Muscle of back (tissue), 13 donors: Measurements from ENCODE around the gene HARBI1. TPM values are rescaled to one million over a fixed set of nuclear protein-coding genes. Genes with fewer than 3 reads are reported as not detected.

Source experiments
- DNase-seq, 3 donors: peaks; one replicate each; pipeline versions ENCODE4 v3.0.0 to v3.0.0-alpha.2; 2013
- long read RNA-seq, 9 donors: transcript quantifications; one replicate each; lab custom pipeline, GENCODE V29; 2026
- polyA plus RNA-seq, 10 donors: library from polyadenylated mRNA; unstranded; fragments of 120-200 nt; gene quantifications; one replicate each; pipeline ENCODE4 v1.2.1, GENCODE V29; 2013; ENCODE audit not compliant: insufficient read length in 10 of 10

HARBI1 gene
- 1 to 10 TPM; 2.4 to 3.5 (median 3.0) TPM for polyA plus RNA-seq
- long read RNA-seq, donor 1: 0 reads
- long read RNA-seq, donor 2: 0 reads
- long read RNA-seq, donor 3: 0 reads
- long read RNA-seq, donor 4: 0 reads
- long read RNA-seq, donor 5, partial matches to known transcripts: 0 of 1 reads
- long read RNA-seq, donor 5, other reads (novel, unspliced or antisense): 0 of 1 reads
- long read RNA-seq, donor 6: 0 reads
- long read RNA-seq, donor 7: 0 reads
- long read RNA-seq, donor 8: 0 reads
- long read RNA-seq, donor 9: 0 reads

GRCh38 chr11:46617134-46617971 is at the start of gene HARBI1, which contains the start of gene ATG13:
TSS of gene HARBI1 (minus strand) at chr11:46617227. CDS start at chr11:46616237, 990 bp downstream.
TSS of gene ATG13 (plus strand) at chr11:46617553. CDS start at chr11:46644292, 26,739 bp downstream.
- peak; percentile 89 to 97 (median 93) for DNase-seq

DNA sequence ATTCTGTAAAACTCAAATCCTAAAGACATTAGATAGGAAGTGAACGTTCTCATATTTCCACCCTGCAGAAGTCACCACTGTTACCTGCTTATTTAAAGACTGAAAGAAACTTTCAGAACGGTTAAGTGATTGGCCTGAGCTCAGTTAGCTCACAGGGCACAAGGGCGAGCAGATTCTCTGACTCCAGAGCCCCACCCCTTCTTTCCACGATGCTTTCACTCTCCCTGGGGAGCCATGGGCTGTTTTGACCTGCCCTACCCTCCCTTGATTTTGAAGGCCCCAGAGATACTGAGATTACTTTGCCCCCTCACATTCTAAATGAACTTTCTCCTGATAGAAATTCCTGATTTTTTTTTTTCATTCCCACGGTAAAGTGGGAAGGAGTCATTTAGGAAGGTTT is 49.5 kb upstream of the HARBI1 start:
- DNase-seq: peak in 1 of 3 donors; percentile 44

DNA sequence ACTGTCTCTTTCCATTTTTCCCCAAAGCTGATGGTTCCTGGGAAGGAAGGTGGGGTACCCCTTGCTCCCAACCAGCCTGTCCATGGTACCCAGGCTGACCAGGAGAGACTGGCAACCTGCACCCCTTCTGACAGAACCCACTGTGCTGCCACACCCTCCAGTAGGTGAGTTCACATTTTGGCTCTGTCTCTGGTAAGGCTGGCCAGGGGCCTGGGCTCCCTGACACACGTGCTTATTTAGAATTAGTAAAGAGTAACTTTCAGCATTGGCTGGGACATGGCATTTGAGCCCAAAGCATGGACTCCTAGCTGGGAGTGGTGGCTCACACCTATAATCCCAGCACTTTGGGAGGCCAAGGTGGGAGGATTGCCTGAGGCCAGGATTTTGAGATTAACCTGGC is 48.3 kb upstream of the HARBI1 start:
- no peak for DNase-seq

- no peak for DNase-seq
Observed at GRCh38 chr11:46664612-46665011, 47.6 kb upstream of the HARBI1 start.

GRCh38 chr11:46663277-46663940 is 46.4 kb upstream of the HARBI1 start:
- DNase-seq: no peak

- no peak for DNase-seq
Observed at GRCh38 chr11:46662366-46662765, 45.3 kb upstream of the HARBI1 start.

DNA sequence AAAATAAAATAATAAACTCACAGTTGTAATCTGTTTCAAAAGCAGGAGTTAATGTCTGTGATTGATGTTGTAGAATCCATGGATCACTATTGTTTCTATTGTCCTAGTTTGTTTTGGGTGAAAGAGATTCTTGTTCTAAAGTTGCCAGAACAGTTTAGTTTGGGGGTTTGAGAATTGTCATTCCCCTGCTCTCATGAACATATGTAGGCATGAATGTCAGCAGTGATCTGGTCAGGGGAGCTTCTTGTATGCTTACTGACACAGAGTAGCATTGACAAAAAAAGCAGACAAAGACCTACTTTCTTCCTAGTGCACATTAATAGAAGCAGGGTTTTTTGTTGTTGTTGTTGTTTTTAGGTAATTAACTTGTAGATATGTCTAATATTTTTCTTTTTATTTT is 44.8 kb upstream of the HARBI1 start:
- no peak for DNase-seq

DNA sequence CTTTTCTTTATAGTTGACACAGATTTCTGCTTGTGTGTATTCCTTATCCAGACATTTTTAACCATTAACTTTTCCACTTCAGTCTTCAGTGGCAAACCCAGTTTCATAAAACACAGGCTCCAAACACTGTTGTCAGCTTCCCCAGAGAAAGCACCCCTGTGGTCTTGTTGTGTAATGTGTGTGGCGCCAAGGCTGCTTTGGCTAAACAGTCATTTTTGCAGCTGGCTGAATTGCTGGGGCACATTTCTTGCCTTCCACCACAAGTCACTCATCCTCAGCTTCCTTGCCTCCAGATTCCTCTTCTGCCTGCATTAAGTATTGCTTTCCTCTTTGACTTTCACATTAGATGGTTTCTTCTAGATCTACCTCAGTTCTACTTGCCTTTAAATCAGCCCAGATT is 42.9 kb upstream of the HARBI1 start:
- no peak for DNase-seq

DNA sequence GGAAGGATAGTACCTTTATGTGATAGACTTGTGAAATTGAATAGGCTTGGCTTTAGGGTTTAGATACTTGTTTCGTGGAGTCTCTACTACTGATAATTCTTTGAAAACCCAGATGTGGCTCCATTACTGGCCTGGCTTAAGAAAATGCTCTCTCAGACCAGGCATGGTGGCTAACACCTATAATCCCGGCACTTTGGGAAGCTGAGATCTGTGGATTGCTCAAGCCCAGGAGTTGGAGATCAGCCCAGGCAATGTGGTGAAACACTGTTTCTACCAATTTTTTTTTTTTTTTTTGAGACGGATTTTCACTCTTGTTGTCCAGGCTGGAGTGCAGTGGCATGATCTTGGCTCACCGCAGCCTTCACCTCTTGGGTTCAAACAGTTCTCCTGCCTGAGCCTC is 41.2 kb upstream of the HARBI1 start:
- no peak for DNase-seq

DNA sequence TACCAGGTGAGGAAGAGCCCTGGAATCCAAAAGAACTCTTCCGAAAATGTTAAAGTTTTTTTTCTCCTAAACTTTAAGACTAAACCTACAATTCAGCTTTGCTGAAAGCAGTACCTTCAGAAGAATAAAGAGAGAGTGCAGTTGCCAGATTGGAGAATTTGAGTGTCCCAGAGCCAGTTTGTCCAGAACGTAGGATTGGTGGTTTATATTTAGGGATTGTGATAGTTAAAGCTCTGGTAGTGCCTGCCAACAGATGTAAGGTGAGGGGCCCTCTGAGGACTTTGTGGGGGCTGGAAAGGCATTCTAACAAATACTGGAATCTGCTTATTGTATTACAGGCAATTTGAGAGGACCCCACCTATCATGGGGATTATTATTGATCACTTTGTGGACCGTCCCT is 40.2 kb upstream of the HARBI1 start:
- no peak for DNase-seq

- DNase-seq: no peak
Observed at GRCh38 chr11:46655631-46656030, 38.6 kb upstream of the HARBI1 start.

DNA sequence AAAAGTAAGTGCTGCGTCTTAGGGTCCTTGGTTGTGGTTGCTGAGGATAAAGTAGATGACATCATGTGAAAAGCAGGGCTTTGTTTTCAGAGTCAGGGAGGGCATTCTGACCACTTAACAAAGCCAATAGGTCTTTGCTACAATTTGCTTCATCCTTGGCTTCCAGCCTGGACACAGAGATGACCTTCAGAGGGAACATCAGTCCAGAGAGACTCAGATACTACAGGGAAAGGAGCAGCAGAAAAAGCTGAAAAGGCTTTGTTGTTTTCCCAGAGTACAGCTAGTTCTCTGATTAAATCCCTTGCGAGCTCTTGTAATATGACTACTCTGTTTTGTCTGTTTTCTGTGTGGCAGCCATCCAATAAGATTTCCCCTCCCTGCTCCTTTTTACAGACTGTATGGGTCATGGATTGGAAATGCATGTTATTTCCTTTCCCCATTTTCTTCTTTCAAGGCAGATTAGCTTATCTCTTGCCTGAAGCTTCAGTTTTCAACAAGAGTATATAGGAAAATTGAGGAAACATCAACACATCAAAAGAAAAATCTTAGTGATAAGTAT is 32.2 kb upstream of the HARBI1 start:
- peak; percentile 63 to 92 (median 84) for DNase-seq

- no peak for DNase-seq
Observed at GRCh38 chr11:46643986-46644385, 27.0 kb upstream of the HARBI1 start.

DNA sequence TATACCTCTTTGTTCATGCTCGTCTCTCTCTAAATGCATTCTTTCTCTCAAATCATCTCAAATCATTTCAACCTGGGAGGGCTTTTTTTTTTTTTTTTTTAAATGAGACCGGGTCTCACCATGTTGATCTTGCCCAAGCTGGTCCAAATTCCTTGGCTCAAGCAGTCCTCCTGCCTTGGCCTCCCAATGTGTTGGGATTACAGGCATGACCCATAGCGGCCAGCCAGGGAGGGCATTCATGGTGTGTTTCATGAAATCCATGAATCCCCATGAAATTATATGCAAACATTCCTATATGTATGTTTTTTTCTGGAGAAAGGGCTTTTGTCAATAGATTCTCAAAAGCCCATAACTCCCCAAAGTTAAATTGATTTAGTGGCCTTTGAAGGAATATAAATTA is 26.5 kb upstream of the HARBI1 start:
- DNase-seq: no peak

DNA sequence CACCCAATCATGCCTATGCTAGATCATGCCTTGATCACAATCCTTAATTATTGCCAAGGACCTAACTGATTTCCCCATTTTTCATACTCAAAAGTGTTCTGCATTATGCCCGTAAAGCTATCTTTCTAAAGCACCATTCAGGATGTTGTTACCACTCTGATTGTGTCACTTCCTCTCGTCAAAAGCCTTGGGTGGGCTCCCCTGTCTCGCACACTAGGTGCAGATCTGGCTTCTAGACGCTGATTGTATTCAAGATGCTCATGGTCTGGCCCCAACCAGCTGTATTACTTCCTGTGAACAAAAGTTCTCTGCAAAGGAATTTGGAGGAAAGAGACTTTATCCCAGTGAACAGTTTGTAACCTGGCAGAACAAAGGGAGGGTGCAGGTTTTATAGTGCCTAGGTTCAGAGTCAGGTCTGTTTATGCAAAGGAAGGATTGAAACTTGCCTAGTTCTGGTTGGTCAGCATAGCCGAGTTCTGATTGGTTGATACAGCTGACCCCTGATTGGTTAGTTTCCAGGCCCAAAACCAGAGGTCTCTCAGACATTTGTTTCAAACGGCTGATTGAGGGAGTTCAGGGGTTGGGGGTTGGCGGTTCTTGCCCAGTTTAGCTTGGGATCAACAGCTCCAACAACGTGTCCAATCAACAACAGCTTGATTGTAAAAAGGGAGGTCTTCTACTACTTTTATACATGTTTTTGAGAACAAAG is 25.8 kb upstream of the HARBI1 start:
- DNase-seq: no peak

GRCh38 chr11:46641639-46642038 is 24.6 kb upstream of the HARBI1 start:
- DNase-seq: no peak

DNA sequence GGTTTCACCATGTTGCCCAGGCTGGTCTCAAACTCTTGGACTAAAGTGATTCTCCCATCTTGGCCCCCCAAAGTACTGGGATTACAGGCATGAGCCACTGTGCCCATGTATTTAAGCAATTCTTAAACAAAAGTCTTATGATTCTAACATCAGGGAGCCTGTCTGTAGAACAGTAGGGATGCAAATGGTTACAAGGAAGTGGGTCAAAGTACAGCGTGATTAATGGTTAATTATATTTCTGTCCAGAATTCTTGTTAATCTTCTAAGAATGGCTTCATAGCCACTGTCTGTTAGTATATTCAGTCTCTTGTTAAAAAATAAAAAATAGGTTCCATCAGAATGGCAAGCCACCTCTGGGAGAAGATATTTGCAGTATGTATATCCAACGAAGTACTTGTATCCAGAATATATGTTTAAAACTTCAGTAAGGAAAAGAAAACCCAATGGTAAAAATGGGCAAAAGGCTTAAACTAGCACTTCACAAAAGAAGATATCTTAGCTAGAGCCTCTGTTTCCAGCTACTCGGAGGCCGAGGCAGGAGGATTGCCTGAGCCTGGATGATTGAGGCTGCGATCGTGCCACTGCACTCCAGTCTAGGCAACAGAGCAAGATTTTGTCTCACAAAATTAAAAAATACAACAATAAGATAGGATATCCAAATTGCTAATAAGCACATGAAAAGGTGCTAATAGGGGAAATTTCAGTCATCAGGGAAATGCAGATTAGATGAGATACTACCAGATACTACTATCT is 23.2 kb upstream of the HARBI1 start:
- no peak for DNase-seq

- DNase-seq: no peak
Observed at GRCh38 chr11:46639197-46639839, 22.3 kb upstream of the HARBI1 start.

GRCh38 chr11:46637546-46637945 is 20.5 kb upstream of the HARBI1 start:
- no peak for DNase-seq

GRCh38 chr11:46635557-46636139 is 18.6 kb upstream of the HARBI1 start:
- DNase-seq: no peak
